ENCODE data around the gene SIGLEC8. TPM values are rescaled to one million over a fixed set of nuclear protein-coding genes. Genes with fewer than 3 reads are reported as not detected.

Gene SIGLEC8
- polyA plus RNA-seq, 1 donor from 2014 or later, result not detected

- Histone ChIP-seq H3K4me2 (ENCODE audit: low read length) (no peak overlapping the region), H3K36me3 (ENCODE audit: insufficient read depth, low read length) (no peaks in the 10 kb centered on the region), H3K27me3 (ENCODE audit: insufficient read depth, low read depth, low read length) (no peaks in the 10 kb centered on the region), H3K9me2 (ENCODE audit: insufficient read depth, low read length) (no peaks in the 10 kb centered on the region), H3K27ac (ENCODE audit: low read length) (no peak overlapping the region), H2AFZ (ENCODE audit: low read depth, low read length) (no peak overlapping the region), H4K20me1 (ENCODE audit: insufficient read depth) (no peaks in the 10 kb centered on the region), H3K9me3 (ENCODE audit: low read length) (no peaks in the 10 kb centered on the region), H3K4me3 (ENCODE audit: low read length) (no peak overlapping the region), H3F3A (ENCODE audit: insufficient read depth, low read length, poor library complexity, severe bottlenecking) (no peaks in the 10 kb centered on the region), H3K9ac (ENCODE audit: low read length) (no peak overlapping the region), H3K79me2 (replicated peaks; ENCODE audit: insufficient read depth, low read length) (no peaks in the 10 kb centered on the region)
- TF ChIP-seq POLR2AphosphoS5 (IDR thresholded peaks at IDR 0.05) (no peak), RAD21 (conservative IDR thresholded peaks at IDR 0.05) (no peak), MXI1 (conservative IDR thresholded peaks at IDR 0.05; ENCODE audit: poor library complexity, severe bottlenecking) (no peak), SMC3 (conservative IDR thresholded peaks at IDR 0.05; ENCODE audit: poor library complexity) (no peak)
These were observed 12.7 kb upstream of the SIGLEC8 start for GRCh38 chr19:51470966-51471365.

GRCh38 chr19:51469629-51470028 lies 11.4 kb upstream of the SIGLEC8 start:
- no peaks in the 10 kb centered on the region for H3K27me3 ChIP-seq (ENCODE audit: insufficient read depth, low read depth, low read length)
- H3K4me2 ChIP-seq (ENCODE audit: low read length), result no peak overlapping the region
- no peaks in the 10 kb centered on the region for H3K79me2 ChIP-seq (replicated peaks; ENCODE audit: insufficient read depth, low read length)
- no peak overlapping the region for H3K4me3 ChIP-seq (ENCODE audit: low read length)
- TF ChIP-seq SMC3 (conservative IDR thresholded peaks at IDR 0.05; ENCODE audit: poor library complexity) (no peak), CTCF (IDR thresholded peaks at IDR 0.05; ENCODE audit: poor library complexity, severe bottlenecking) (no peak), RAD21 (conservative IDR thresholded peaks at IDR 0.05) (no peak), REST (IDR thresholded peaks at IDR 0.05; ENCODE audit: borderline replicate concordance) (no peak), EZH2 (IDR thresholded peaks at IDR 0.05; ENCODE audit: borderline replicate concordance, insufficient read depth, low read length, poor library complexity, severe bottlenecking) (no peak), EP300 (conservative IDR thresholded peaks at IDR 0.05; ENCODE audit: poor library complexity, severe bottlenecking) (no peak), POLR2AphosphoS5 (IDR thresholded peaks at IDR 0.05) (no peak), MXI1 (conservative IDR thresholded peaks at IDR 0.05; ENCODE audit: poor library complexity, severe bottlenecking) (no peak), TAF1 (IDR thresholded peaks at IDR 0.05; ENCODE audit: low read depth) (no peak)
- no peaks in the 10 kb centered on the region for H3K9me3 ChIP-seq (ENCODE audit: low read length)
- H3F3A ChIP-seq (ENCODE audit: insufficient read depth, low read length, poor library complexity, severe bottlenecking), result no peaks in the 10 kb centered on the region
- no peaks in the 10 kb centered on the region for H4K20me1 ChIP-seq (ENCODE audit: insufficient read depth)
- H3K9ac ChIP-seq (ENCODE audit: low read length), result no peak overlapping the region
- H3K27ac ChIP-seq (ENCODE audit: low read length), result no peak overlapping the region
- H2AFZ ChIP-seq (ENCODE audit: low read depth, low read length), result no peak overlapping the region
- no peaks in the 10 kb centered on the region for H3K9me2 ChIP-seq (ENCODE audit: insufficient read depth, low read length)
- H3K36me3 ChIP-seq (ENCODE audit: insufficient read depth, low read length), result no peaks in the 10 kb centered on the region

GRCh38 chr19:51469162-51469561 lies 10.9 kb upstream of the SIGLEC8 start:
- Histone ChIP-seq H3K4me2 (ENCODE audit: low read length) (no peak overlapping the region), H4K20me1 (ENCODE audit: insufficient read depth) (no peaks in the 10 kb centered on the region), H3K9me3 (ENCODE audit: low read length) (no peaks in the 10 kb centered on the region), H3K9me2 (ENCODE audit: insufficient read depth, low read length) (no peaks in the 10 kb centered on the region), H3K79me2 (replicated peaks; ENCODE audit: insufficient read depth, low read length) (no peaks in the 10 kb centered on the region), H3K27ac (ENCODE audit: low read length) (no peak overlapping the region), H3F3A (ENCODE audit: insufficient read depth, low read length, poor library complexity, severe bottlenecking) (no peaks in the 10 kb centered on the region), H3K27me3 (ENCODE audit: insufficient read depth, low read depth, low read length) (no peaks in the 10 kb centered on the region), H3K36me3 (ENCODE audit: insufficient read depth, low read length) (no peaks in the 10 kb centered on the region), H2AFZ (ENCODE audit: low read depth, low read length) (no peak overlapping the region), H3K4me3 (ENCODE audit: low read length) (no peak overlapping the region), H3K9ac (ENCODE audit: low read length) (no peak overlapping the region)
- TF ChIP-seq CTCF (IDR thresholded peaks at IDR 0.05; ENCODE audit: poor library complexity, severe bottlenecking) (no peak), POLR2AphosphoS5 (IDR thresholded peaks at IDR 0.05) (no peak), REST (IDR thresholded peaks at IDR 0.05; ENCODE audit: borderline replicate concordance) (no peak), SMC3 (conservative IDR thresholded peaks at IDR 0.05; ENCODE audit: poor library complexity) (no peak), EP300 (conservative IDR thresholded peaks at IDR 0.05; ENCODE audit: poor library complexity, severe bottlenecking) (no peak), RAD21 (conservative IDR thresholded peaks at IDR 0.05) (no peak), MXI1 (conservative IDR thresholded peaks at IDR 0.05; ENCODE audit: poor library complexity, severe bottlenecking) (no peak), EZH2 (IDR thresholded peaks at IDR 0.05; ENCODE audit: borderline replicate concordance, insufficient read depth, low read length, poor library complexity, severe bottlenecking) (no peak), TAF1 (IDR thresholded peaks at IDR 0.05; ENCODE audit: low read depth) (no peak)

Data from neural cell (in vitro differentiated cells).